Stimulated activated CD8-positive, alpha-beta memory T cell treated with anti-CD3 and anti-CD28 coated beads, Interleukin-7, amount 100 ng/mL, for 4 hours (primary cell): ENCODE results near the gene KIAA2012.

Experiments
- DNase-seq, 2 donors: peaks; one replicate each; pipeline ENCODE4 v3.0.0-alpha.2; 2020; ENCODE audit warnings: low read depth in 2 of 2

KIAA2012 gene

DNA sequence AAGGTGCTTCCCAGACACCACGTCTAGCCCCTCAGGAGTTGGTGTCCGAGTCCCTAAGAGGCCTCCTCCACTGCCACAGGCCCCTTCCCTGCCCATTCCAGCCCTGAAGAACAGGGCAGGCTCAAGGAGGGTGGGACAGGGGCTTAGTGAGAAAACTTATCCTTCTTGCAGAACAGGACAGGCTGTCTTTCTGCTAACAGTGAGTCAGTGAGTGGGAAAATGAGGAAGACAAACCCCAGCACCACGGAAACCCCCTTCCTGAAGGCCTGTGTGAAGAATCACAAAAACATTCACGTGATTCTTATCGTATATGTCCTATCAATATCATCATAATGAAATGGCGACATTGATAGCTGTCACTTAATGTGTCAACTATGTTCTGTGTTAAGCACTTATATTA, 29.6 kb upstream of the KIAA2012 start:
- no peak for DNase-seq

DNA sequence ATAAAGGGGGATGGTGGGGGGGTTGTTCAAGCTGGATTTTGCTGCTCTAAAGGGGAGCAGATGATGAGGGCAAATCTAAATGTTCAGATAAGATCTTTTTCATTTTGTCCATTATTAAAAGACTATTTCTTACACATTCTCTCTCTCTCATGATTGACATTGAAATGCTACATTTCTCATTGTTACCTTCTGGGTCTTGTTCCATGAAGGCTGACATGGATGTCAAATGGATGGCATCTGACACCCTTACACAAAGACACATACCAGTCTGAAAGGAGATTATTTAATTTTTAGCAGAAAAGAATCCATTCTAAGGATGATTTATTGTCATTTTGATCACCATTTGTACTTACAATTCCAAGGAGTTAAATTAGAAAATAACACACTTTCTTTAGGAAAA, 28.3 kb upstream of the KIAA2012 start:
- no peak for DNase-seq

- DNase-seq, result no peak
These were observed 26.5 kb upstream of the KIAA2012 start for GRCh38 chr2:202046572-202046971.

DNA sequence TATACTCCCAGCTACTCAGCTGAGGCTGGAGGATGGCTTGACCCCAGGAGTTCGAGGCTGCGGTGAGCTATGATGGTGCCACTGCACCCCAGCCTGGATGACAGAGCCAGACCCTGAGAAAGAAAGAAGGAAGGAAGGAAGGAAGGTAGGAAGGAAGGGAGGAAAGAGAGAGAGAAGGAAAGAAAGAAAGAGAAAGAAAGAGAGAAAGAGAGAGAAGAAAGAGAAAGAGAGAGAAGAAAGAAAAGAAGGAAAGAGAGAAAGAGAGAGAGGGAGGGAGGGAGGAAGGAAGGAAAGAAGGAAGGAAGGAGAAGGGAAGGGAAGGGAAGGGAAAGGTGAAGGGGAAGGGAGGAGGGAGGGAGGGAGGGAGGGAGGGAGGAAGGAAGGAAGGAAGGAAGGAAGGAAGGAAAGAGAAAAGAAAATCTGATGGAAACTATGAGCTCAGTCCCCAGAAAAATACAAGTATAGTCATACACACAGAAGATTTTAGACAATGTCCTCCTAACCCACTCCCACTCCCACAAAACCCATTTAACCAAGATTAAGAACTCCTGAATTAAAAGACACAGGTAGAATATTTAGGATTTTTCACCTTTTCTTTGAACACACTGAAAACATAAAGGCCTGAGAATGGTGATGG, 23.8 kb upstream of the KIAA2012 start:
- DNase-seq, result no peak

DNA sequence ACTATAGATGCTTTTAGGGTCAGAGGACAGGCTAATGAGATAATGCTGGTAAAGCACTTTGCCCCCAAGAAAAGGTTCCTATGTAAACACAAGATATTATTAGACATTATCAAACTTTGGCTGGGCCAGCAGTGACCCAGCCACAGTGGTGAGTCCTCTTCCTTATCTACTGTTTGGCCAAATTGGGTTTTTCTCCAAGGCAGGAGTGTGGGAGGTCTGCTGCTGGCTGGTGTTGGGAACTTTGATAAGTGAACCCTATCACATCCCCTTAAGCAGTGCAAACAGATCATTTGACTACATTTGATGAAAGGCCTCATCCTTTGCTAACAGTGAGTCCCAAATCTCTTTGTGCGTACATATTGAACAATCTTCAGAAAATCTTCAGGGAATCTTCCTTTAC, 23.2 kb upstream of the KIAA2012 start:
- DNase-seq, result no peak

DNA sequence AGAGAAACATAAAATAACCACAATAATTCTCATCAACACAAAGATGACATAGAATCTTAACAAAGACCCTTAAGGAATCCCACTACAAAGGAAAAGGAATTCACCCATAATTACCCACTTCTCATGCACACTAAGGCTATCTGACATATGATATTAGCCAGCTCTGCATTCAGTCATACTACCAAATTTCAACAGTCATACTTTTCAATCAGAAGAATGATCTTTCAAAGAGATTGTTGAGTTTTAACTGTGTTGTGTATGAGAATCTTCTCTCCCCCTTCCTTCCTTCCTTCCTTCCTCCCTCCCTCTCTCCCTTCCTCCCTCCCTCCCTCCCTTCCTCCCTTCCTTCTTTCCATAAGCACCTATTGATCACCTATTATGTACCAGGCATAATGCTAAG, 22.4 kb upstream of the KIAA2012 start:
- no peak for DNase-seq

DNA sequence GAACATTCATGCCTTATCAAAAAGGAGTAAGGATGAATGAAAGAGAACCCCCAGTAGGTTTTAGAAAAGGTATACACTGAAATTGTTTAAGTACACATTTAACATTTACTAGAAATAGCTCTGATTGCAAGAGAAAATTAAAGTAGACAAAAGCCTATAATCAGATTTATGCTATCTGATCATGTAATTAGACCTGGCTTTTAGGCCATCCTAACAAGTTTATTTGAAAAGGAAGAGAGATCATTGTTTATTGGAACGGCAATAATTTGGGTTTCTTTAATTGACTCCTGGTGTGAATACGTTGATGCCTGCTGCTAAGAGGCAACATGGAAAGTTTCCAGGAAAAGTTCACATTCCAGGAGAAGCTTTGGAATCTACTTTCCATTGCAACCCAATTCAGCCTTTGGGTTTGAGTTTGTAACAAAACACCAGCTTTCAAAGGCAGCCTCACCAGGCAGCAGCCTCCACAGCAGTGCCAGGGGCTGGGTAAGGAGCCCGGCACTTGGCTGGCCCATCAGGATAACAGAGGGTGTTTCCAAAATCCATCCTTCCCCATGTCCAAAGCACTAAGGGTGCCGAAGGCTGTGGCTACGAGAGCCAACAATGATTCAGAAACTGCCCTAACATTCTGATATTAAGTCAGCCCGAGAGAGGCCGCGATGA, 21.4 kb upstream of the KIAA2012 start:
- DNase-seq, result no peak

GRCh38 chr2:202052235-202052634, 20.8 kb upstream of the KIAA2012 start:
- no peak for DNase-seq

- DNase-seq, result no peak
These were observed 18.4 kb upstream of the KIAA2012 start for GRCh38 chr2:202054679-202055078.

DNA sequence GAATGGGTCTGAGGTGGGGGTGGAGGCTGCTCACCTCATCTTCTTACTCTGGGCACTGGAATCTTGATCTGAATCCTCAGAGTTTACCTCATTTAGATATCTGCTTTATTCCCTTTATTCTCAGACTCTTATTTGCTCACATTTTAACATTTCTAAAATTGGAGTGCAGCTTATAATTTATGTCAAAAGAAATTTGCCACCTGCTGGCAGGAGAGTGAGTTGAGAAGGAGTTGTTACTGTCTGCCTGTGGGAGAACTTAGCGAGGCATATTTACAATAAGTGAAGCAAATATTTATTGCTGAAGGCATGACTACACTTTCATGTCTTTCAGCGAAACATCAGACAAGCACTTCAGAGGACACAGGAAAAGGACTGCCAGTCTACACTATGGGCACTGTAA, 16.4 kb upstream of the KIAA2012 start:
- DNase-seq, result no peak

- DNase-seq, result no peak
These were observed 12.8 kb upstream of the KIAA2012 start for GRCh38 chr2:202060218-202060617.

GRCh38 chr2:202061695-202062094, 11.4 kb upstream of the KIAA2012 start:
- DNase-seq, result no peak

GRCh38 chr2:202064171-202064880, 8.7 kb upstream of the KIAA2012 start:
- DNase-seq, result no peak

DNA sequence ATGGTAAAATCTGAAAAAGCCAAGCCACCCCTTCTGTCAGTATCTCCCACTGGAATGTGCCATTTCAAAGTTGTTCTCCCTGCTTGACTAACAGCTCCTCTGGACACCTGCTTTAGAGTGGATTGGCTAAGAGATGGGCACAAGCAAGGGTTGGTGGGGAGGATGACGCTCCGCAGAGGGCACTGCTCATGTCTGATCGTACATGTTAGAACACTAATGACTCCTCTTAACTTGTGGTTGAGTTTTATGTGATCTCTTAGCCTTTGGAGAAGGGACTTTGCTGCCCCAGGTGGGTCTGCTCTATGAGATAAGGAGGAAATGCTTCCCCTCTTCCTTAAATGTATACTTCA, 8.2 kb upstream of the KIAA2012 start:
- no peak for DNase-seq

- no peak for DNase-seq
These were observed 7.2 kb upstream of the KIAA2012 start for GRCh38 chr2:202065876-202066275.

DNA sequence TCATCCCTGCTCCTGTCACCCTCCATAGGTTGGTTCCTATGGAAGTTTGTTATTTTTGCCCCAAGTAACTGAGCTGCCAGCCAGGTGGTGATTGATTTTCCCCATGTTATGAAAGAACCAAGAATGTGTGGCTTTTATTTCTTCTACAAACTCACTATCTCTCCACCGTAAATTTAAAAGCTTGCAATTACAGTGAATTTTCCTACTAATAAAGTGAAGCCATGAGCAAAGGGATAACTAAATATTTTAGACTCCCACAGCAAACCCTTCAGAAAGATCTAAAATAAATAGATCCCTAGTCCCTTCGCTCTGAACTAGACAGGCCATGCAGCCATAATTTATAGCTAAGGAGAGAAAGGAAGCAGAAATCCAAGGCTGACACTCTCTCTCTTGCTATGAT, 6.2 kb upstream of the KIAA2012 start:
- no peak for DNase-seq

DNA sequence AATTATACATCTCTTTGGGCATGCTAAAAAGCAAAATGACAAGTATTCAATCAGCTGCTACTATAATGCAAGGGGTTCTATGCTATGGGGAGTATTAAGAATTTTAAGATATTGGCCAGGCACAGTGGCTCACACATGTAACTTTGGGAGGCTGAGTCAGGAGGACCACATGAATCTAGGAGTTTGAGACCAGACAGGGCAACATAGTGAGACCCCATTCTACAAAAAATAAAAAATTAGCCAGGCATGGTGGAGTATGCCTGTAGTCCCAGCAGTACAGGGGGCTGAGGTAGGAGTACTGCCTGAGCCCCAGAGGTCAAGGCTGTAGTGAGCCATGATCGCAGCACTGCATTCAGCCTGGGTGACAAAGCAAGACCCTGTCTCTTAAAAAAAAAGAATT, 5.5 kb upstream of the KIAA2012 start:
- no peak for DNase-seq

GRCh38 chr2:202069170-202070067, 3.6 kb upstream of the KIAA2012 start:
- DNase-seq, result no peak

- DNase-seq, result no peak
These were observed 1.9 kb upstream of the KIAA2012 start for GRCh38 chr2:202071107-202071506.

DNA sequence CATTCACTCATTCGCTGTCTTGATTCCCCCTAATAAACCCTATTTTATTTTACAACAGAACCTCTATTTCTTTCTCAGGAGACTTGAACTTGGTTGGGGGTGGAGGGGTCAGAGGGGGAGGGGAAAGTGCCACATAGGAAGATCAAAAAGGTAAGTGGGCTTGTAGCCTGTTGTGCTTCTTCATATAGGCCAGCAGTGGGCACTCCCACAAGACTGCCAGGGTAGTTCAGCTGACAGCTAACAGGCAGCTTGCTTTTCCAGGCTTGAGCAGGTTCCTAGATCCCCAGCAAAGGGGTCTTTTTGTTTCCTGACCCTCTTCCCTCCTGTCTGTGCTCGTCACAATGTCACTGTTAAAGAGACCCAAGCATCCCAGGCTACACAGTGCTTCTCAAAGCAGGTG, 829 bp upstream of the KIAA2012 start:
- DNase-seq, result no peak

GRCh38 chr2:202074324-202074723, 1.3 kb downstream of the KIAA2012 start:
- DNase-seq, result no peak

DNA sequence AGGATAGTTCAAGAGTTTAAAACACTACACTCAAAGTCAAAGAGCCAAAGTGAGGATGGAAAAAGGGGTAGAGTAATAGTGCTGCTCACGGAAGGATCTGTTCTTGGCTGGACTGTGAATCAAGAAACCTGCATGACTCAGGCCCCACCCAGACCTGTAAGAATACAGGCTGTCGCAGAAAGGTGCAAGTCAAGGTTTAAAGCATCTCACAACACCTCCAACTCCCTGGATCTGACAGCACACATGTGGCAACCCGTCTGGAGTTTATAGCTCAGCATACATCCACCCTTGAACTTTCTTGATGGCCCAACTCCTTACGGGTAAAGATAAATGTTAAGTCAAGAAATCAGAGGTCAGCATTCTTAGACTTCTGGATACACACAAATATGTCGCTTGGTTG, 6.3 kb downstream of the KIAA2012 start:
- DNase-seq, result no peak
